HCT116 (cell line): Measurements from ENCODE around the gene SPACA5.

Experiments
- CBX3 ChIP-seq: IDR thresholded peaks from 2 replicates; pipeline ENCODE4 v1.6.1; 2012; ENCODE audit warnings: low read depth
- CEBPB ChIP-seq: IDR thresholded peaks from 2 replicates; pipeline ENCODE4 v1.6.1; 2012; ENCODE audit warnings: low read depth
- EZH2phosphoT487 ChIP-seq: fragments of 200-600 bp; IDR thresholded peaks from 2 replicates; pipeline ENCODE4 v1.6.1; 2018; ENCODE audit warnings: antibody characterized with exemption, borderline replicate concordance
- JUND ChIP-seq: IDR thresholded peaks from 2 replicates; pipeline ENCODE4 v1.6.1; 2012
- POLR2A ChIP-seq: IDR thresholded peaks from 2 replicates; pipeline ENCODE4 v1.7.0; 2011; ENCODE audit warnings: borderline replicate concordance; ENCODE audit not compliant: insufficient read depth, insufficient read length; ENCODE audit errors: extremely low read depth
- RAD21 ChIP-seq: IDR thresholded peaks from 2 replicates; pipeline ENCODE4 v1.6.1; 2012; ENCODE audit warnings: low read depth, mild to moderate bottlenecking
- YY1 ChIP-seq: IDR thresholded peaks from 2 replicates; pipeline ENCODE4 v1.6.1; 2011; ENCODE audit warnings: low read length, low read depth, moderate library complexity, mild to moderate bottlenecking; ENCODE audit not compliant: insufficient replicate concordance; ENCODE audit errors: extremely low read depth
- TF ChIP-seq, protein P1 (sequence below), 3 experiments: fragments of 200-600 bp in 1 of 3; sonication (generic) in 1 of 3; IDR thresholded peaks in 2 of 3; conservative IDR thresholded peaks in 1 of 3; 2 replicates each; pipeline ENCODE4 v1.5.1; 2012 to 2017; ENCODE audit warnings: low read depth in 2 of 3, low read length in 2 of 3, antibody characterized with exemption in 1 of 3, borderline replicate concordance in 1 of 3, control low read depth in 1 of 3, mild to moderate bottlenecking in 1 of 3, mixed read lengths in 1 of 3, mixed run types in 1 of 3, moderate library complexity in 1 of 3; ENCODE audit not compliant: insufficient read depth in 1 of 3
- TF ChIP-seq, protein P2 (sequence below): IDR thresholded peaks from 2 replicates; pipeline ENCODE4 v1.6.1; 2012; ENCODE audit warnings: low read depth

- TF ChIP-seq, protein P1, sequence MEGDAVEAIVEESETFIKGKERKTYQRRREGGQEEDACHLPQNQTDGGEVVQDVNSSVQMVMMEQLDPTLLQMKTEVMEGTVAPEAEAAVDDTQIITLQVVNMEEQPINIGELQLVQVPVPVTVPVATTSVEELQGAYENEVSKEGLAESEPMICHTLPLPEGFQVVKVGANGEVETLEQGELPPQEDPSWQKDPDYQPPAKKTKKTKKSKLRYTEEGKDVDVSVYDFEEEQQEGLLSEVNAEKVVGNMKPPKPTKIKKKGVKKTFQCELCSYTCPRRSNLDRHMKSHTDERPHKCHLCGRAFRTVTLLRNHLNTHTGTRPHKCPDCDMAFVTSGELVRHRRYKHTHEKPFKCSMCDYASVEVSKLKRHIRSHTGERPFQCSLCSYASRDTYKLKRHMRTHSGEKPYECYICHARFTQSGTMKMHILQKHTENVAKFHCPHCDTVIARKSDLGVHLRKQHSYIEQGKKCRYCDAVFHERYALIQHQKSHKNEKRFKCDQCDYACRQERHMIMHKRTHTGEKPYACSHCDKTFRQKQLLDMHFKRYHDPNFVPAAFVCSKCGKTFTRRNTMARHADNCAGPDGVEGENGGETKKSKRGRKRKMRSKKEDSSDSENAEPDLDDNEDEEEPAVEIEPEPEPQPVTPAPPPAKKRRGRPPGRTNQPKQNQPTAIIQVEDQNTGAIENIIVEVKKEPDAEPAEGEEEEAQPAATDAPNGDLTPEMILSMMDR (IDR thresholded peaks at IDR 0.05 in 2 of 3, conservative IDR thresholded peaks at IDR 0.05 in 1 of 3; ENCODE audit: borderline replicate concordance in 1 of 3, insufficient read depth in 1 of 3, low read depth in 2 of 3, low read length in 2 of 3): no peak
- TF ChIP-seq JUND (no peak), POLR2A (no peak), CEBPB (no peak), YY1 (no peak), RAD21 (no peak), EZH2phosphoT487 (no peak), CBX3 (no peak)
- TF ChIP-seq, protein P2, sequence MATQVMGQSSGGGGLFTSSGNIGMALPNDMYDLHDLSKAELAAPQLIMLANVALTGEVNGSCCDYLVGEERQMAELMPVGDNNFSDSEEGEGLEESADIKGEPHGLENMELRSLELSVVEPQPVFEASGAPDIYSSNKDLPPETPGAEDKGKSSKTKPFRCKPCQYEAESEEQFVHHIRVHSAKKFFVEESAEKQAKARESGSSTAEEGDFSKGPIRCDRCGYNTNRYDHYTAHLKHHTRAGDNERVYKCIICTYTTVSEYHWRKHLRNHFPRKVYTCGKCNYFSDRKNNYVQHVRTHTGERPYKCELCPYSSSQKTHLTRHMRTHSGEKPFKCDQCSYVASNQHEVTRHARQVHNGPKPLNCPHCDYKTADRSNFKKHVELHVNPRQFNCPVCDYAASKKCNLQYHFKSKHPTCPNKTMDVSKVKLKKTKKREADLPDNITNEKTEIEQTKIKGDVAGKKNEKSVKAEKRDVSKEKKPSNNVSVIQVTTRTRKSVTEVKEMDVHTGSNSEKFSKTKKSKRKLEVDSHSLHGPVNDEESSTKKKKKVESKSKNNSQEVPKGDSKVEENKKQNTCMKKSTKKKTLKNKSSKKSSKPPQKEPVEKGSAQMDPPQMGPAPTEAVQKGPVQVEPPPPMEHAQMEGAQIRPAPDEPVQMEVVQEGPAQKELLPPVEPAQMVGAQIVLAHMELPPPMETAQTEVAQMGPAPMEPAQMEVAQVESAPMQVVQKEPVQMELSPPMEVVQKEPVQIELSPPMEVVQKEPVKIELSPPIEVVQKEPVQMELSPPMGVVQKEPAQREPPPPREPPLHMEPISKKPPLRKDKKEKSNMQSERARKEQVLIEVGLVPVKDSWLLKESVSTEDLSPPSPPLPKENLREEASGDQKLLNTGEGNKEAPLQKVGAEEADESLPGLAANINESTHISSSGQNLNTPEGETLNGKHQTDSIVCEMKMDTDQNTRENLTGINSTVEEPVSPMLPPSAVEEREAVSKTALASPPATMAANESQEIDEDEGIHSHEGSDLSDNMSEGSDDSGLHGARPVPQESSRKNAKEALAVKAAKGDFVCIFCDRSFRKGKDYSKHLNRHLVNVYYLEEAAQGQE: no peak
Observed at GRCh38 chrX:48058621-48059295, 52.0 kb downstream of the SPACA5 start.
